ENCODE measurements around the gene CD19.

Gene CD19

GRCh38 chr16:28986492-28986891, 54.7 kb downstream of the CD19 start:
- DNase-seq (ENCODE audit: low spot score), result no peak
- TF ChIP-seq CTCF (IDR thresholded peaks at IDR 0.05; ENCODE audit: extremely low read depth, insufficient read depth, missing control alignments), result no peak
- in situ Hi-C loops (cut with MboI; ENCODE audit: low pct_unique_long_range_greater_than_20kb, low sequenced_read_pairs, unreplicated experiment), result no loop called here

- DNase-seq (ENCODE audit: low spot score), result no peak
- in situ Hi-C loops (cut with MboI; ENCODE audit: low pct_unique_long_range_greater_than_20kb, low sequenced_read_pairs, unreplicated experiment), result no loop called here
- no peak for TF ChIP-seq CTCF (IDR thresholded peaks at IDR 0.05; ENCODE audit: extremely low read depth, insufficient read depth, missing control alignments)
These were observed 55.5 kb downstream of the CD19 start for GRCh38 chr16:28987170-28987853.

All from GM13977 (cell line).